ENCODE results near the gene PI4KA. TPM values are rescaled to one million over a fixed set of nuclear protein-coding genes. Genes with fewer than 3 reads are reported as not detected.

The PI4KA gene
- total RNA-seq, 2 experiments from 2014 or later: 85.8 to 100 TPM

GRCh38 chr22:20658433-20659222 lies 200.0 kb downstream of the PI4KA start:
- ChIA-PET CTCF (no interaction called here), POLR2A (interaction anchor here (0.6 kb wide), 1 partner anchor 8 kb away, joined by 4 read pairs; no protein-coding TSS in a partner anchor)
- H3K9me3 Mint-ChIP-seq: peaks cover 5% of the 10 kb centered on the region
- H3K4me1 Mint-ChIP-seq: no peaks in the 10 kb centered on the region
- peaks cover 3% of the 10 kb centered on the region for H3K36me3 Mint-ChIP-seq (ENCODE audit: low read depth)
- peaks cover 51% of the 10 kb centered on the region for H3K27me3 Mint-ChIP-seq
- no peak for DNase-seq
- H3K27ac Mint-ChIP-seq: no peak overlapping the region
- H3K4me3 Mint-ChIP-seq: no peak overlapping the region

GRCh38 chr22:20657963-20658362 lies 200.6 kb downstream of the PI4KA start:
- Mint-ChIP-seq H3K36me3 (ENCODE audit: low read depth) (no peaks in the 10 kb centered on the region), H3K9me3 (no peaks in the 10 kb centered on the region), H3K27ac (no peak overlapping the region), H3K4me3 (no peak overlapping the region), H3K4me1 (no peaks in the 10 kb centered on the region), H3K27me3 (peaks cover 46% of the 10 kb centered on the region)
- ChIA-PET CTCF (no interaction called here), POLR2A (no interaction called here)
- no peak for DNase-seq

Other genes with a start within 250 kb of the PI4KA start
- not detected for gene SERPIND1, start 84.7 kb downstream of the PI4KA start, total RNA-seq
- 10 to 100 TPM; 34.7 to 35.6 TPM for gene SNAP29, start 196 bp upstream of the PI4KA start, total RNA-seq
- 10 to 100 TPM; 84.8 to 88.2 TPM for gene CRKL, start 58.6 kb upstream of the PI4KA start, total RNA-seq
- gene AIFM3, start 108.4 kb upstream of the PI4KA start, total RNA-seq: under 1 TPM; 0.23 to 0.58 TPM
- gene LZTR1, start 123.5 kb upstream of the PI4KA start, total RNA-seq: 10 to 100 TPM; 53.3 to 60.3 TPM
- 10 to 100 TPM; 24.7 to 25.4 TPM for gene THAP7, start 143.3 kb upstream of the PI4KA start, total RNA-seq
- under 1 TPM; 0.08 to 0.23 TPM for gene P2RX6, start 156.4 kb upstream of the PI4KA start, total RNA-seq
- gene SLC7A4, start 173.8 kb upstream of the PI4KA start, total RNA-seq: not detected
- not detected for gene LRRC74B, start 187.1 kb upstream of the PI4KA start, total RNA-seq